ENCODE measurements around the gene ADORA1. TPM values are rescaled to one million over a fixed set of nuclear protein-coding genes. Genes with fewer than 3 reads are reported as not detected.

The ADORA1 gene
- total RNA-seq, 1 donor from 2014 or later, result not detected

DNA sequence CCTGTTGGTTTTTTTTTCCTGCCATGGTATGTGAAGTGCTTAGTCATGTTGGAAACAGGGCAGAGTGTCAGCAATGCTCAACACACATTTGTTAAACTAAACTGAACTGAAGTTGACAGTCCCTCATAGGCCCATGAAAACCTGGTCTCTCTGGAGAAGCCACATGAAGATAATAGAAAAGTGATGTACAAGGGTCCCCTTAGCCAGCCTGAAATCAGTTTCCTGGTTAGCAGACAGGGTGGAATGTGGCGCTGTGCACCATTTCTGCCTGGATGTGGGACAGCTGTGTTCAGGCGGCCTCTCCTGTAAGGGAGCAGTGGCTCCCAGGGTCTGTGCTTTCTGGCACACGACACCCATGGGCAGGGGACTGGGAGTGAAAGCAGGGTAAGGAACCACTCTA lies 68.8 kb downstream of the ADORA1 start:
- no peak for DNase-seq
- no peak for ATAC-seq (ENCODE audit: low read depth)
- no peaks in the 10 kb centered on the region for H3K4me1 Mint-ChIP-seq
- no peak overlapping the region for H3K27ac Mint-ChIP-seq
- peaks cover 19% of the 10 kb centered on the region for H3K27me3 Mint-ChIP-seq
- H3K36me3 Mint-ChIP-seq (ENCODE audit: low read depth), result no peaks in the 10 kb centered on the region
- intact Hi-C loops (cut with micrococcal nuclease), result no loop called here
- no peak overlapping the region for H3K4me3 Mint-ChIP-seq
- CTCF ChIA-PET, result no interaction called here
- POLR2A ChIA-PET, result no interaction called here
- H3K9me3 Mint-ChIP-seq, result no peaks in the 10 kb centered on the region
- TF ChIP-seq CTCF (IDR thresholded peaks at IDR 0.05), result no peak

DNA sequence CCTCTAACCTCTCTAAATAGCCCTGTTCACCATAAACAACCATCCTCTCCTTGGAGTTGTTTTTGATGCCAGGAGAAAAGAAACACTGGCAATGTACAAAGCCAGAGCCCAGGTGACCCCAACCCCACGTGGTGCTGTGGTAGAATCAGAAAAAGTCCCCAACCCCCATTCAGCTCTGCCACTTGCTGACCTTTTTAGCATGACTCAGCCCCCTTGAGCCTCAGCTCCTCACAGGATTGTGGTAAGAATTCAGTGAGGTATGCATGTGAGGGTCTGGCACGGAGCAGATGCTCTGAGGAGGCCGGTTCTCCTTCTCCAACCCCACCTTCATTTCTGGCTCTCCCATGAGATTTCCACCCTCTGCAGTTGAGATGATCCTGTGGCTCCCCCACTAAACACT lies 70.1 kb downstream of the ADORA1 start:
- H3K9me3 Mint-ChIP-seq, result no peaks in the 10 kb centered on the region
- peaks cover 24% of the 10 kb centered on the region for H3K27me3 Mint-ChIP-seq
- ATAC-seq (ENCODE audit: low read depth) (no peak), DNase-seq (no peak)
- intact Hi-C loops (cut with micrococcal nuclease), result no loop called here
- no peak for TF ChIP-seq CTCF (IDR thresholded peaks at IDR 0.05)
- H3K4me1 Mint-ChIP-seq, result no peaks in the 10 kb centered on the region
- ChIA-PET CTCF (no interaction called here), POLR2A (no interaction called here)
- H3K4me3 Mint-ChIP-seq, result no peak overlapping the region
- no peaks in the 10 kb centered on the region for H3K36me3 Mint-ChIP-seq (ENCODE audit: low read depth)
- H3K27ac Mint-ChIP-seq, result no peak overlapping the region

DNA sequence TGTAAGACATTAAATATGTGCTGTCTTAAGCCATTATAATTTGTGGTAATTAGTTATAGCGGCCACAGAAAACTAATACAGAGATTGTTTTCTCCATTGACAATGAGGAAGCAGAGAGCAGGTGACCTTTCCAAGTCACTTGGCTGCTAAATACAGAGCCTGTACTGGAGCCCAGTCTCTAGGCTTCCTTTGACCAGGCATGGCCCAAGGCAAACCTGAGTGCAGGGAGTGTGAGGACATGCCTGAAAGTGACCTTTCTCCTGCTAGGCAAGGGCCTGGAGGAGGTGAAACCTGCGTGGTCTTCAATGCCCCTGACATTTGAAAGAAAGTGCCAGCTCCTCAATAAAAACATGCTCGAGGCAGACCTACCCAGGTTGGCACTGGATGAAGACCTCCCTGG lies 71.5 kb downstream of the ADORA1 start:
- intact Hi-C loops (cut with micrococcal nuclease), result no loop called here
- ATAC-seq (ENCODE audit: low read depth), result no peak
- Mint-ChIP-seq H3K27ac (no peak overlapping the region), H3K27me3 (peaks cover 30% of the 10 kb centered on the region), H3K4me3 (no peak overlapping the region), H3K9me3 (no peaks in the 10 kb centered on the region), H3K4me1 (no peaks in the 10 kb centered on the region), H3K36me3 (ENCODE audit: low read depth) (no peaks in the 10 kb centered on the region)
- TF ChIP-seq CTCF (IDR thresholded peaks at IDR 0.05), result no peak
- DNase-seq, result no peak
- CTCF ChIA-PET, result no interaction called here
- POLR2A ChIA-PET, result no interaction called here

DNA sequence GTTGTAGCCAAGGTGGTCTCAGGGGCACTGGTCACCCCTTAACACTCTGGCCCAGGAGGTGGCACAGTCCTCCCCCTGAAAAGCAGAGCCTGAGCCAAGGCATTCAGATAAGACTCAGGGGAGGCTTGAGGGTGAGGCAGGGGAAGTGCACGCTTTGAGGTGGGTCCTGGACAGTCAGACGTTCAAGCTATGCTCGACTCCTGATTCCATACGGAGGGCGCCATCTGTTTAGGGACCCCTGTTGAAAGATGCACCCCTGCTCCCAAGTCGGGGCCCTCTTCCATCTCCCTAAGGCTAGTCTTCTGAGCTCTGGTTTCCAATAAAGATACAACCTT lies 71.9 kb downstream of the ADORA1 start:
- CTCF ChIA-PET, result no interaction called here
- H3K4me3 Mint-ChIP-seq, result no peak overlapping the region

DNA sequence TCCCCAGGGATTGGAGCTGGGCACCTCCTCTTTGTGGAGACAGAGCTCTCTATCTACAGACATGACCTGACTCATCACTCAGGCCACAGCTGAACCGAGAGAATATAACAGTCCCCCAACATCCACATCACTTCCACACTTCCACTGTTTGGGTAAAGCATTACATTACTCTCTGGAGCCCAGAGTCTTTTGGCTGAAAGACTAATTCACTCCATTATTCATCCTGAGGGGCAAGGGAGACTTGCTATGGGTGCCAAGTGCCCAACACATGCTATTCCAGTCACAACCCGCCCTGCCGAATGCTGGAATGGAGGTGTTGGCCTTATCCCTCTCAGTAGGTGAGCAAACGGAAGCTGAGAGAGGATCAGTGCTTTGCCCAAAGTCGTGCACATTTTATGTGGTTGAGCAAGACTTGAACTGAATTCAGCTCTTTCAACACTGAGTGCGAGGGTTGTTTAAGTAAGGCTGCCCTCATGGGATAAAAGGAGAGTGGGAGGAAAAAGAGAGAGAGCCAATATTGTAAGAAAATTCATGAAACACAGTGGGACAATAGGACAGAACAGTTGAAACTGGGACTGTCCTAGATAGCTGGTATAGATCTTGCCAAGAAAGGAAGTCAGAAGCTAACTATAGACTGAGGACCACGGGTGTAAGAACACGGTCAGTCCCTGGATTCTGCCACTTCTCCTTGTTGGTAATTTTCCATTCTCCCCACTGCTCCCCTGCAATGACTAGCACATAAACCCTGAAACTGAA lies 72.5 kb downstream of the ADORA1 start:
- intact Hi-C loops (cut with micrococcal nuclease), result no loop called here
- ChIA-PET CTCF (no interaction called here), POLR2A (no interaction called here)
- peaks cover 30% of the 10 kb centered on the region for H3K27me3 Mint-ChIP-seq
- no peak overlapping the region for H3K27ac Mint-ChIP-seq
- no peak overlapping the region for H3K4me3 Mint-ChIP-seq
- no peaks in the 10 kb centered on the region for H3K4me1 Mint-ChIP-seq
- ATAC-seq (ENCODE audit: low read depth) (no peak), DNase-seq (no peak)
- no peaks in the 10 kb centered on the region for H3K9me3 Mint-ChIP-seq
- no peak for TF ChIP-seq CTCF (IDR thresholded peaks at IDR 0.05)
- no peaks in the 10 kb centered on the region for H3K36me3 Mint-ChIP-seq (ENCODE audit: low read depth)

More for the DNA sequence above, 71.9 kb downstream of the ADORA1 start:
- ATAC-seq (ENCODE audit: low read depth) (no peak), DNase-seq (no peak)
- H3K36me3 Mint-ChIP-seq (ENCODE audit: low read depth), result no peaks in the 10 kb centered on the region
- POLR2A ChIA-PET, result no interaction called here
- intact Hi-C loops (cut with micrococcal nuclease), result no loop called here
- H3K27me3 Mint-ChIP-seq, result peaks cover 30% of the 10 kb centered on the region
- no peaks in the 10 kb centered on the region for H3K9me3 Mint-ChIP-seq
- no peak for TF ChIP-seq CTCF (IDR thresholded peaks at IDR 0.05)
- H3K4me1 Mint-ChIP-seq, result no peaks in the 10 kb centered on the region
- no peak overlapping the region for H3K27ac Mint-ChIP-seq
